HL-60/S4 (cell line): Measurements from ENCODE around the gene MTCP1.

ENCODE experiments used
- in situ Hi-C: fragments of 300-500 bp; cut with MboI; formaldehyde crosslinking; loops from 2 replicates; pipeline ENCODE4 v1.14.3; 2022; ENCODE audit warnings: low sequenced_read_pairs

Gene MTCP1, protein sequence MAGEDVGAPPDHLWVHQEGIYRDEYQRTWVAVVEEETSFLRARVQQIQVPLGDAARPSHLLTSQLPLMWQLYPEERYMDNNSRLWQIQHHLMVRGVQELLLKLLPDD

DNA sequence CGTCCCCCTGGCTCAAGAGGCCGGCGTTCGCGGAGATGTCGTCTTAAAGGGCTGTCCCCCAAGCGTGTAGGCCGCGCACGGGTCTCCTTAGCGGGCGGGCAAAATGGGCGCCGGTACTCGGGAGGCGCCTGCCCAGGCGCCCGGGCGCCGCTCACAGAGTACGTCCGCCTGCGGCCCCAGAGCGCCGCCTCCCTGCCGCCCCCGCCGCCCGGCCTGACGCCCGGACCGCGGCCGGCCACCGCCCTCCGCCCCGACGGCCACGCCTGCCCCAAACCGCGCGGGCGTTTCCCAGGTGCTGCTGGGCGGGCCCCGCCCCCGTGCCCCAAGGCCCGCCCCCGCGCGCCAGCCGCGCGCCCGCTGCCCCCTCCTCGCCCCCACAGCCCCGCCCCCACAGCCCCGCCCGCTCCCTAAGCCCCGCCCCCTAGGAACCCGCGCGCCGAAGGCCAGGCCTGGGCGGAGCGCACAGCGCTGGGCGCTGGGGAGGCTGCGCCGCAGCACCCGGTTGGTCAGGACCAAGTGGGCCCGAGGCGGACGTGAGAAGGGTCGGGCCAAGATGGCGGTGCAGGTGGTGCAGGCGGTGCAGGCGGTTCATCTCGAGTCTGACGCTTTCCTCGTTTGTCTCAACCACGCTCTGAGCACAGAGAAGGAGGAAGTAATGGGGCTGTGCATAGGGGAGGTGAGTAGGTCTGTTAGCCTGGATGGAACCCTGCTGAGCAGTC lies at the start of gene MTCP1, which contains the start of the genes BRCC3 and CMC4:
MTCP1 (minus strand) TSS at position 162 of the 719 bp plus-strand sequence. CDS start 5,126 bp downstream, outside the sequence.
BRCC3 (plus strand) TSS at position 534 of the 719 bp plus-strand sequence; CDS start at position 554, 20 bp downstream.
CMC4 (minus strand) TSS at position 162 of the 719 bp plus-strand sequence. CDS start 7,113 bp downstream, outside the sequence.
- in situ Hi-C loops, result no loop called here

- in situ Hi-C loops, result no loop called here
These were observed 44.4 kb upstream of the MTCP1 start for GRCh38 chrX:155115174-155115819.

DNA sequence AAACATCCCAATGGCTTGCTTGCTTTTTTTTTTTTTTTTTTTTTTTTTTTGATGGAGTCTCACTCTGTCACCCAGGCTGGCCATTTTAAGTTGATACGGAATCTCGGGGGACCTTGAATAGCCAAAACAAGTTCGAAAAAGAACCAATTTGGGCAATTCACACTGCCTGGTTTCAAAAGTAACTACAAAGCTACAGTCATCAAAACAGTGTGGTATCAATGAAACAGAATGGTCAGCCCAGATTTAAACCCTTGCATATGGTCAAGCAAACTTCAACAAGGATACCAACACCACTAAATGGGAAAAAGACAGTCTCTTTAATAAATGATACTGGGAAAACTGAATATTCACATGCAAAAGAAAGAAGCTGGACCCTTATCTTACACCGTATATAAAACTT lies 42.2 kb upstream of the MTCP1 start:
- in situ Hi-C loops, result no loop called here

DNA sequence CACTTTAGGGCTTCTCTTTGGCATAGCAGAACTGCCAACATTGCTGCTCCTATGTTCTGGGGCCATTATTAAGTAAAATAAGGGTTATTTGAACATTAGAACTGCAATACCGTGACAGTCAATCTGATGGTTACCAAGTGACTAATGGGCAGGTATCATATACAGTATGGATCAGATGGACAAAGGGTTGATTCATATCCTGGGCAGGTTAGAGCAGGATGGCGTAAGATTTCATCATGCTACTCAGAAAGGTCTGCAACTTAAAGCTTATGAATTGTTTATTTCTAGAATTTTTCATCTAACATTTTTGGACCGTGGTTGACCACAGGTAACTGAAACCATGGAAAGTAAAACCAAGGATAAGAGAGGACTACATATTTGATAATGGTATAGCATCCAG lies 41.2 kb upstream of the MTCP1 start:
- in situ Hi-C loops, result no loop called here

DNA sequence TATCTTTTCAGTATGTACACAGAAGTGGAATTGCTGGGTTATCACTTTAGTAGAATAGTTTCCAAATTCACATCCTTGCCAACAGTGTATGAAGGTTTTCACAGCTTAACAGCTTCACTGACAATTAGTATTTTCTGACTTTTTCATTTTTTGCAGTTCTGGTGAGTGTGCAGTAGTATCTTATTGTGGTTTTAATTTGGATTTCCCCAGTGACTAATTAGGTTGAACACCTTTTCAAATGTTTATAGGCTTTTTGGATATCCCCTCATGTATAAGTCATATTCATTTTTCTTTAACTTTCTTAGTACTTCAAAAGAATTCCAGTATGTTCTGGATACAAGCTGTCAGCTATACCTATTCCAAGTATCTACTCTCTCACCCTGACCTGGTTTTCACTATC lies 37.5 kb upstream of the MTCP1 start:
- in situ Hi-C loops, result no loop called here

GRCh38 chrX:155105919-155106318 lies 35.0 kb upstream of the MTCP1 start:
- in situ Hi-C loops, result no loop called here

DNA sequence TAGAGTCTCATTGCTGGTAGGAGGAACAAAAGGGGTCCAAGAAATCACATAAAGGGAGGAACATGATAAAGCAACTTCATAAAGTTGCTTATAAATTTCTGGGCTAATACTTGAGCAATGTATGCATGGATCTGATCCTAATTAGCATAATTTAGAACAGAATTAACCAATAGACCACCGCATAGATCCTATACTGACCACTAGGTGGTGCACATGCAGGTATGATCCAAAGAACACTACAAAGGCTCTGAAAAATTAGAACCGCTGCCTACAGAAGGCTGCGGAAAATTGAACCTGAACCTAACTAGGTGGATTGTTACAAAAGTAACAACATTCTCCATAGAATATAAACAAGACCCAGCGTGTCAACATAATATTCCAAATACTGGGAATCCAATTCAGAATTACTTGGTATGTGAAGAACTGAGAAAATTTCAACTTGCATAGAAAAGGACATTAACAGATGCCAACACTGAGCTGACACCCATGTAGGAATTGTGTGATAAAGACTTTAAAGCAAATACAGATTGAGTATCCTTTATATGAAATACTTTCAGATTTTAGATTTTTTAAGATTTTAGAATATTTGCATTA lies 23.6 kb upstream of the MTCP1 start:
- in situ Hi-C loops, result loop anchor here (25.0 kb wide), 1 partner anchor 107 kb away; no protein-coding TSS in a partner anchor

- in situ Hi-C loops, result loop anchor here (25.0 kb wide), 1 partner anchor 100 kb away; no protein-coding TSS in a partner anchor
These were observed 16.2 kb upstream of the MTCP1 start for GRCh38 chrX:155086961-155087735.

DNA sequence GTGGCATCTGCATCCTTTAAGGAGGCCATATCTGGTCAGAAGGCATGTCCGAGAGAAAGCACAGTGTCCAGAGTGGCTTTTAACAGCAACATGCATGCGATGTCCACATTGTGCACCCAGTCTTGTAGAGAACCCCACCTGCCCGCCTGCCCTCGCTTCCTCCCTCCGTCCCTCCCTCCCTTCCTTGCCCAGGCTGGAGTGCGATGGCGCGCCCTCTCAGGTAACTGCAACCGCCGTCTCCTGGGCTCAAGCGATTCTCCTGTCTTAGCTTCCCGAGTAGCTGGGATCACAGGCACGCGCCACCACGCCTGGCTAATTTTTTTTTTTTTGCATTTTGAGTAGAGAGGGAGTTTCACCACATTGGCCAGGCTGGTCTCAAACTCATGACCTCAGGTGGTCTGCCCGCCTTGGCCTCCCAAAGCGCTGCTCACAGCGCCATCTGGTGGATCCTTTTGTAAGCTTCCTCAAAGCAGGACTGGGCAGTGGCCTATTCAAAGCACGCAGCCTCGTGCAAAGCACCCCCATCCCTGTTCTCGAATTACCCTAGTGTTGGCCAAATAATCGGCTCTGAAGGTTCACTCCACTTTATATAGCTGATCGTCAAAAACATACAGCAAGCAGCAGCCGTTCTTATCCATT lies 15.4 kb upstream of the MTCP1 start:
- in situ Hi-C loops, result loop anchor here (25.0 kb wide), 1 partner anchor 99 kb away; no protein-coding TSS in a partner anchor

DNA sequence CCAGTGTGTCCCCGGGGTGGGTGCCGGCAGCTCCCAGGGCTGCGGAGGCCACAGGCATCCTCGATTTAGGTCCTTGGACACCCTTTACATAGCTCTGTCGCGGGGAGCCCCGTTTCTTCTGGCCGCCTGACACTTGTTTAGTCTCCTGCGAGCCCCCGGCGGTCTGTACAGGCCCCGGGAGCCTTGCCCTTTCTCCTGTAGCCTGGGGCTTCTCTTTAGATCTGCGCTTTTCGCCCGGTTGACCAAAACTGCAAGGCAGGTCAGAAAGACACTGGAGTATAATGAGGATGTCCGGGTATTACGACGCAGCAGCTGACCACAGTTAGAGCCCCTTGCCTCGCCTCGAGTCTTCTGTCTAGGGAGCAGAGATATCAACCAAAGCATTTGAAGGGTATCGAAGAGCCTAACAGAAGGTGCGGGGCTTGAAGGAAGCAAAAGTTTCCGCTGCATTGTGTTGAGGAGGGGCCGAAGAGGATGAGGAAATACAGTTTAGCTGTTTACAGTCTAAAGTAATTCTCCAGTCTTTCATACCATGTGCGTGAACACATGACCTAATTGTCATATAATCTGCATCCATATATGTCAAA lies 851 bp upstream of the MTCP1 start:
- in situ Hi-C loops, result no loop called here

- in situ Hi-C loops, result no loop called here
These were observed 317 bp downstream of the MTCP1 start for GRCh38 chrX:155070663-155070974.

DNA sequence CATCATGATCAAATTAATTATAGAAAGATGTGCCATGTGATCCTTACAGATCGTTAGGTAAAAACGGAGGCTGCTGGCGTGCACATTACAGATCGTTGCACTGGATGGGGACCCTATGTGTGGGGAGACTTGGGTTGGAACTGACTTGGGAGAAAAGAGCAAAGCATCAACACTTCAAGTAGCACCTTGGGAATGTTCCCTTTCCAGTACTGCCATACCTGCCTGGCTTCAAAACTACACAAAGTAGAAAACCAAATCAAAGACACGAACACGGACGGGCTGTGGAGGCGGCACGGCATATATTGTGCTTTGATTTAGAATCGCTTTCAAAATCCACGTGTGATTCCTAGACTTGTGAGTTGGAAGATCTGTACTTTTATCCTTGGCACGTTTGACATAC lies 898 bp downstream of the MTCP1 start:
- in situ Hi-C loops, result no loop called here

GRCh38 chrX:155069414-155069813 lies 1.5 kb downstream of the MTCP1 start:
- in situ Hi-C loops, result no loop called here

GRCh38 chrX:155068165-155068564 lies 2.8 kb downstream of the MTCP1 start:
- in situ Hi-C loops, result no loop called here

DNA sequence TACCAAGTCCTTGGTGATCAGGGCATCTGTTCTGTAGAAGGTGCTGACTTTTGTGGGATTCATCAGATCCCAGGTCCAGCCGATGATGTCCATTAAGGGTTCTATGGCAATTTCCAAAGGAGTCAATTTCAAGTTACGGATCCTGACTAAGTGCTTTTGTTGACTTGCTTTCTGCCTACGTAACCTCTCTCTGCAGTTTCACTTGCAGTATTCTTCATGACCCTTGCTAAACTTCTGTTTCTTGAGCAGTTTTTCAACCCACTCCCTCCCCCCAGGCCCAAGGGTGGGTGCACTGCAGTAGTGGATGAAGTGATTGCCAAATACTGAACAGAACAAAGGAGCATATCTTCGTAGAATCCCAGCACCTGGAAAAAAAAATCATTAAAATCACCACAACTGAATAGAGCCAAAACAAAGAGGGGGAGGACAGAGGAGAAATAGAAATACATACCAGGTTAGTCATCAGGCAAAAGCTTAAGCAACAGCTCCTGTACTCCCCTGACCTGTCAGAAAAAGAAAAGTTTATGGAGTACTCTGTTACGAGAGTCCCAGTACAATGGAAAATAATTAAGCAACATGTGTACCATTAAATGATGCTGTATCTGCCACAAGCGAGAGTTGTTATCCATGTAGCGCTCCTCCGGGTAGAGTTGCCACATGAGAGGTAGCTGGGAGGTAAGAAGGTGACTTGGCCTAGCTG lies 5.8 kb downstream of the MTCP1 start:
- in situ Hi-C loops, result no loop called here

DNA sequence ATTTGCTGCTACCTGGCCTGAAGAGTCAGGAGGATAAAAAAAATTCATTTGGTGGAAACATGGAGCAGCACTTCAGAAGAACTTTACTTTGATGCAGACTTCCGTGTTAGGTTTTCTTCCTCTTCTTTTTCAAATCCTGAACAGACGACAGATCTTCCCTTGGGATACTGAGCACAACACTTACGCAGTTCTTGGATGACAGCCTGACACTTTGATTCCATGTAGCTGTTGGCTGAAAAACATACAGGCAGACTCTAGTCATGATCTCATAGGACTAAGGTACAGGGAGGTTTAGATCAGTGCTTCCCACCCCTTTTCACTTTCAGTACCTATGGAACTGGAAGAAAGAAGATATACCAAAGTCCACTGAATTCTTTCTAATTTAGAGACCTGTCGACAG lies 9.2 kb downstream of the MTCP1 start:
- in situ Hi-C loops, result no loop called here

GRCh38 chrX:155056877-155057792 lies 13.8 kb downstream of the MTCP1 start:
- in situ Hi-C loops, result no loop called here

DNA sequence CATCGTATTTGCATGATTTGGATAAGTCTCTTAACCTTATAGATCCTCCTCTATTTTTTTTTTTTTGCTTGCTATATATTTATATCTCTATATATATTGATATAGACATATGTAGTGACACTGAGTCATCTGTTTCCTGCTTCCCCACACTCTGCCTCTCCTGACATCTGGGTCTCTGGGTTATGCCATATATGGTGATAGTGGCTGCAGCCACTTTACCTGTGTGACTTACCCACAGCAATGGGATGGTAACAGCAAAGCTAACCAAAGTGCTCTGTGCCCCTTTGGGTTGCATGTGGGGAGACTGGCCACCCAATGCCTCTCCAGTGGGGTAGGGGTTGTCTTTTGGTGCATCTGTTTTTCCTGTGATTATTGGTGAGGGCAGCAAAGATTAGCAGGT lies 14.5 kb downstream of the MTCP1 start:
- in situ Hi-C loops, result no loop called here
